GM12891 (cell line): ENCODE data around the gene RHOU.

Experiments
- POLR2A ChIP-seq: IDR thresholded peaks from 2 replicates; pipeline ENCODE4 v1.6.1; 2011; ENCODE audit warnings: low read depth, low read length, control low read depth
- POLR2AphosphoS5 ChIP-seq: IDR thresholded peaks from 2 replicates; pipeline ENCODE4 v1.6.1; 2011; ENCODE audit warnings: low read depth, low read length, control low read depth

DNA sequence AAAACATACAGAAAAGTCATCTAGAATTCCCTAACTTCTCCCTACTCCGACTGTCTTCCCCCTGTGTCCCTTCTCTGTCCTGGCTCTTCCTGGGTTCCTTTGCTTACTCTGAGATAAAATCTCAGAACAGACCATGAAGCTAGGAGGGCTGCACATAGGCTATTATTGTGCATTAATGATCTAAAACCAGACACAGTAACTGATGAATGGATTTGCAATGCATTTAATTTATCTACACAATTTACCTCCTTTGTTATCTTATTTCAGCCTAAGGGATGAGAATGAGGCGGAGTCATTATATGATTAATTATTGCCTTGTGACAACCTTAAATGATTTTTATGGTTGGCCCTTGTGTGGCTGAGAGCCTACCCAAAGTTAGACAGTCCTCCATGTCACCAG is 14.5 kb downstream of the RHOU start:
- TF ChIP-seq POLR2A = no peak
- TF ChIP-seq POLR2AphosphoS5 = no peak
